ENCODE data around the gene CCKAR.

CCKAR gene

GRCh38 chr4:26491449-26492170, 1.3 kb upstream of the CCKAR start:
- no peak for DNase-seq (ENCODE audit: low read depth)

- DNase-seq (ENCODE audit: low read depth) = no peak
Observed at GRCh38 chr4:26490960-26491284, 638 bp upstream of the CCKAR start.

GRCh38 chr4:26489101-26489985, 941 bp downstream of the CCKAR start:
- no peak for DNase-seq (ENCODE audit: low read depth)

GRCh38 chr4:26485684-26486083, 4.6 kb downstream of the CCKAR start:
- no peak for DNase-seq (ENCODE audit: low read depth)

GRCh38 chr4:26484516-26484915, 5.8 kb downstream of the CCKAR start:
- DNase-seq (ENCODE audit: low read depth) = no peak

GRCh38 chr4:26484032-26484515, 6.2 kb downstream of the CCKAR start:
- DNase-seq (ENCODE audit: low read depth) = no peak

- no peak for DNase-seq (ENCODE audit: low read depth)
Observed at GRCh38 chr4:26482508-26483462, 7.5 kb downstream of the CCKAR start.

GRCh38 chr4:26478330-26478729, 12.0 kb downstream of the CCKAR start:
- DNase-seq (ENCODE audit: low read depth) = no peak

GRCh38 chr4:26476545-26476944, 13.7 kb downstream of the CCKAR start:
- no peak for DNase-seq (ENCODE audit: low read depth)

GRCh38 chr4:26475716-26476115, 14.6 kb downstream of the CCKAR start:
- no peak for DNase-seq (ENCODE audit: low read depth)

- DNase-seq (ENCODE audit: low read depth) = no peak
Observed at GRCh38 chr4:26474551-26474950, 15.7 kb downstream of the CCKAR start.

GRCh38 chr4:26473893-26474292, 16.4 kb downstream of the CCKAR start:
- no peak for DNase-seq (ENCODE audit: low read depth)

GRCh38 chr4:26471890-26472289, 18.4 kb downstream of the CCKAR start:
- DNase-seq (ENCODE audit: low read depth) = no peak

GRCh38 chr4:26468977-26469376, 21.3 kb downstream of the CCKAR start:
- DNase-seq (ENCODE audit: low read depth) = no peak

- no peak for DNase-seq (ENCODE audit: low read depth)
Observed at GRCh38 chr4:26468283-26468949, 21.9 kb downstream of the CCKAR start.

- no peak for DNase-seq (ENCODE audit: low read depth)
Observed at GRCh38 chr4:26467724-26468123, 22.6 kb downstream of the CCKAR start.

GRCh38 chr4:26466578-26467270, 23.6 kb downstream of the CCKAR start:
- no peak for DNase-seq (ENCODE audit: low read depth)

- no peak for DNase-seq (ENCODE audit: low read depth)
Observed at GRCh38 chr4:26464420-26465095, 25.7 kb downstream of the CCKAR start.

- DNase-seq (ENCODE audit: low read depth) = no peak
Observed at GRCh38 chr4:26463386-26463785, 26.9 kb downstream of the CCKAR start.

GRCh38 chr4:26462874-26463273, 27.4 kb downstream of the CCKAR start:
- no peak for DNase-seq (ENCODE audit: low read depth)

Measured in stimulated activated CD8-positive, alpha-beta memory T cell treated with anti-CD3 and anti-CD28 coated beads, Interleukin-4, amount 100 ng/mL, for 24 hours (primary cell).